H1 (cell line): ENCODE measurements around the gene MAP3K1. TPM values are rescaled to one million over a fixed set of nuclear protein-coding genes. Genes with fewer than 3 reads are reported as not detected.

Experiments
- ATF3 ChIP-seq: IDR thresholded peaks from 2 replicates; pipeline ENCODE4 v1.6.1; 2011; ENCODE audit warnings: low read depth, mild to moderate bottlenecking, low read length; ENCODE audit not compliant: insufficient read depth
- BACH1 ChIP-seq: IDR thresholded peaks from 2 replicates; pipeline ENCODE4 v1.6.1; 2012; ENCODE audit warnings: low read length, improper control_type of control experiment
- CBX5 ChIP-seq: fragments of 300-800, 300-1000 bp; sonication (generic); IDR thresholded peaks from 2 replicates; pipeline ENCODE4 v1.7.1; 2016; ENCODE audit warnings: antibody characterized with exemption, low read length, low read depth
- CEBPB ChIP-seq: IDR thresholded peaks from 2 replicates; pipeline ENCODE4 v1.6.1; 2012; ENCODE audit warnings: low read depth, low read length
- CREB1 ChIP-seq: IDR thresholded peaks from 2 replicates; pipeline ENCODE4 v1.6.1; 2012; ENCODE audit warnings: inconsistent platforms
- CTCF ChIP-seq, 3 experiments: IDR thresholded peaks; 1 replicate in 2 of 3; 2 replicates in 1 of 3; pipeline versions ENCODE4 v1.5.1 to v1.6.1; 2011; ENCODE audit warnings: low read length in 3 of 3, mild to moderate bottlenecking in 3 of 3, inconsistent platforms in 2 of 3, low read depth in 1 of 3, moderate library complexity in 1 of 3; ENCODE audit not compliant: insufficient read depth in 1 of 3; ENCODE audit errors: control extremely low read depth in 1 of 3
- EP300 ChIP-seq, 2 experiments: IDR thresholded peaks; 1 replicate in 1 of 2; 2 replicates in 1 of 2; pipeline ENCODE4 v1.6.1; 2011 to 2012; ENCODE audit warnings: low read depth in 2 of 2, low read length in 2 of 2, mild to moderate bottlenecking in 2 of 2, borderline replicate concordance in 1 of 2, inconsistent platforms in 1 of 2, moderate library complexity in 1 of 2
- GABPA ChIP-seq: IDR thresholded peaks from 2 replicates; pipeline ENCODE4 v1.6.1; 2011; ENCODE audit warnings: mild to moderate bottlenecking, low read length, moderate library complexity, borderline replicate concordance; ENCODE audit not compliant: insufficient read depth
- HDAC2 ChIP-seq, 2 experiments: fragments of 300-600 bp in 1 of 2; sonication (generic) in 1 of 2; IDR thresholded peaks; 2 replicates each; pipeline ENCODE4 v1.6.1; 2011 to 2012; ENCODE audit warnings: low read depth in 2 of 2, low read length in 2 of 2, mild to moderate bottlenecking in 2 of 2, moderate library complexity in 2 of 2, borderline replicate concordance in 1 of 2, inconsistent platforms in 1 of 2
- HDAC6 ChIP-seq: IDR thresholded peaks from one replicate; pipeline ENCODE4 v1.7.1; 2012; ENCODE audit warnings: low read depth, mild to moderate bottlenecking, inconsistent platforms, low read length, moderate library complexity
- JUND ChIP-seq: IDR thresholded peaks from 2 replicates; pipeline ENCODE4 v1.6.1; 2011; ENCODE audit warnings: mild to moderate bottlenecking, improper control_type of control experiment, low read length
- KDM1A ChIP-seq: fragments of 200-600, 300-600 bp; sonication (generic); IDR thresholded peaks from 2 replicates; pipeline ENCODE4 v1.7.1; 2016; ENCODE audit warnings: mild to moderate bottlenecking, low read length, borderline replicate concordance
- KDM5A ChIP-seq: fragments of 200-600 bp; IDR thresholded peaks from 2 replicates; pipeline ENCODE4 v1.7.1; 2012; ENCODE audit warnings: mild to moderate bottlenecking, low read length, inconsistent platforms, mixed read lengths
- RBBP5 ChIP-seq: IDR thresholded peaks from 2 replicates; pipeline ENCODE4 v1.7.1; 2012; ENCODE audit warnings: low read depth, mild to moderate bottlenecking, inconsistent platforms, low read length, moderate library complexity, borderline replicate concordance
- RXRA ChIP-seq: IDR thresholded peaks from 2 replicates; pipeline ENCODE4 v1.6.1; 2011; ENCODE audit warnings: low read depth, mild to moderate bottlenecking, low read length, moderate library complexity; ENCODE audit not compliant: insufficient read depth
- SIX5 ChIP-seq: IDR thresholded peaks from 2 replicates; pipeline ENCODE4 v1.6.1; 2011; ENCODE audit warnings: mild to moderate bottlenecking, low read depth, low read length
- TCF12 ChIP-seq: IDR thresholded peaks from 2 replicates; pipeline ENCODE4 v1.6.1; 2011; ENCODE audit warnings: low read depth, mild to moderate bottlenecking, low read length
- USF2 ChIP-seq: IDR thresholded peaks from 2 replicates; pipeline ENCODE4 v1.6.1; 2011; ENCODE audit warnings: low read length, improper control_type of control experiment
- ZNF274 ChIP-seq: IDR thresholded peaks from 2 replicates; pipeline ENCODE4 v1.7.0; 2012; ENCODE audit warnings: low read length, borderline replicate concordance; ENCODE audit errors: extremely low read depth
- polyA plus RNA-seq, 7 experiments: library from polyadenylated mRNA; depleted of rRNA in 3 of 7; stranded (reverse) in 5 of 7; unstranded in 2 of 7; fragments of >200 nt in 5 of 7; fragments of 200-250 nt in 2 of 7; gene quantifications; 1 replicate in 5 of 7; 2 replicates in 1 of 7; 4 replicates in 1 of 7; pipeline versions ENCODE4 v1.2.1 to v1.2.3, GENCODE V29; 2011 to 2013; ENCODE audit warnings: missing spikeins in 2 of 7, mixed read lengths in 2 of 7
- total RNA-seq: library from RNA; stranded (reverse); fragmentation: NEBNext Ultra II Directional; extraction: Animal tissue kit (Norgen Biotek cat#: 25700); gene quantifications from 2 replicates; pipeline ENCODE4 v1.2.1, GENCODE V29; 2021

The MAP3K1 gene
- total and polyA plus RNA-seq, 2 of the 8 experiments (the other 6 are each of a cell fraction or from before 2014, with no cell fraction given): 3.9 to 11.8 TPM

GRCh38 chr5:56909294-56910209, 94.2 kb downstream of the MAP3K1 start, which contains the start of gene SETD9 (continued):
- TF ChIP-seq EP300 (IDR thresholded peaks at IDR 0.05; ENCODE audit: borderline replicate concordance in 1 of 2, low read depth in 2 of 2, low read length in 2 of 2) (no peak), RBBP5 (peak; percentile 88), ATF3 (no peak), KDM1A (no peak), CTCF (IDR thresholded peaks at IDR 0.05; ENCODE audit: control extremely low read depth in 1 of 3, insufficient read depth in 1 of 3, low read depth in 1 of 3, low read length in 3 of 3) (no peak), CREB1 (0 out of 2 replicates have a peak, but pooled peaks have one; percentile 5), SIX5 (no peak), GABPA (no peak), BACH1 (no peak), HDAC6 (no peak), RXRA (no peak), ZNF274 (no peak), JUND (no peak), CBX5 (no peak), HDAC2 (IDR thresholded peaks at IDR 0.05; ENCODE audit: borderline replicate concordance in 1 of 2, low read depth in 2 of 2, low read length in 2 of 2) (no peak), CEBPB (no peak), USF2 (no peak), KDM5A (no peak), TCF12 (peak; percentile 40; the same call in 1 of the 2 replicates)
